Lung (tissue), 12 donors: ENCODE results near the gene CEMIP. TPM values are rescaled to one million over a fixed set of nuclear protein-coding genes. Genes with fewer than 3 reads are reported as not detected.

Experiments used
- ATAC-seq: fragments of 200-7000 bp; cut with Tn5 transposase; one replicate; pipeline ENCODE4 v1.9.1; 2020; ENCODE audit warnings: moderate number of reproducible peaks; ENCODE audit not compliant: insufficient read depth, low FRiP score
- DNase-seq, 3 donors: peaks; one replicate each; pipeline ENCODE4 v3.0.0-alpha.2; 2013 to 2017
- H3K27ac ChIP-seq, 2 donors: one replicate each; pipeline ENCODE4 v1.5.1; 2013; ENCODE audit warnings: mild to moderate bottlenecking in 2 of 2, moderate library complexity in 2 of 2, control low read depth in 1 of 2, inconsistent platforms in 1 of 2, low read depth in 1 of 2, low read length in 1 of 2
- H3K27me3 ChIP-seq, 3 donors: one replicate each; pipeline ENCODE4 v1.5.1; 2013; ENCODE audit warnings: low read length in 2 of 3; ENCODE audit not compliant: control insufficient read depth in 3 of 3, insufficient read depth in 3 of 3
- H3K36me3 ChIP-seq, 4 donors: one replicate each; pipeline ENCODE4 v1.5.1; 2013; ENCODE audit warnings: low read length in 4 of 4, mild to moderate bottlenecking in 1 of 4, moderate library complexity in 1 of 4; ENCODE audit not compliant: control insufficient read depth in 4 of 4, insufficient read depth in 4 of 4
- H3K4me1 ChIP-seq, 5 donors: one replicate each; pipeline ENCODE4 v1.5.1; 2013; ENCODE audit warnings: low read length in 5 of 5, mild to moderate bottlenecking in 2 of 5, moderate library complexity in 1 of 5; ENCODE audit not compliant: control insufficient read depth in 5 of 5, insufficient read depth in 5 of 5
- H3K4me3 ChIP-seq: one replicate; pipeline ENCODE4 v1.5.1; 2013; ENCODE audit warnings: mild to moderate bottlenecking, control low read depth, moderate library complexity
- H3K9ac ChIP-seq, 2 donors: one replicate each; pipeline ENCODE4 v1.5.1; 2013; ENCODE audit warnings: low read length in 2 of 2, control low read depth in 1 of 2; ENCODE audit not compliant: insufficient read depth in 1 of 2
- H3K9me3 ChIP-seq, 4 donors: one replicate each; pipeline ENCODE4 v1.5.1; 2013; ENCODE audit warnings: low read length in 3 of 4, mild to moderate bottlenecking in 1 of 4, moderate library complexity in 1 of 4; ENCODE audit not compliant: control insufficient read depth in 4 of 4, insufficient read depth in 3 of 4
- WGBS, 2 donors: extraction: QIAGEN DNeasy Blood & Tissue Kit; methylation state at CpG; one replicate each; pipeline ENCODE4 v1.1.7; 2013; 5-methylcytosine and 5-hydroxymethylcytosine counted together
- polyA plus RNA-seq, 2 donors: library from polyadenylated mRNA; stranded (reverse); fragments of 200-250 nt; gene quantifications; one replicate each; pipeline ENCODE4 v1.2.1, GENCODE V29; 2013
- total RNA-seq, 2 donors: library from RNA; depleted of rRNA in 1 of 2; stranded (reverse); fragments of >200 nt in 1 of 2; gene quantifications; one replicate each; pipeline ENCODE4 v1.2.1, GENCODE V29; 2014 to 2021
- TF ChIP-seq, protein P1 (sequence below): IDR thresholded peaks from 2 replicates; pipeline ENCODE4 v1.5.1; 2012; ENCODE audit warnings: mild to moderate bottlenecking; ENCODE audit errors: control extremely low read depth, extremely low read depth
- donor health status: control.
- donor health status: control.
- donor health status: Bipolar disorder and iron deficiency.
- donor health status: healthy.
- donor health status: DM: yes; HTN: yes; CAD: no.

The CEMIP gene
- total and polyA plus RNA-seq, 4 donors: 1.9 to 32.0 (median 3.9) TPM

DNA sequence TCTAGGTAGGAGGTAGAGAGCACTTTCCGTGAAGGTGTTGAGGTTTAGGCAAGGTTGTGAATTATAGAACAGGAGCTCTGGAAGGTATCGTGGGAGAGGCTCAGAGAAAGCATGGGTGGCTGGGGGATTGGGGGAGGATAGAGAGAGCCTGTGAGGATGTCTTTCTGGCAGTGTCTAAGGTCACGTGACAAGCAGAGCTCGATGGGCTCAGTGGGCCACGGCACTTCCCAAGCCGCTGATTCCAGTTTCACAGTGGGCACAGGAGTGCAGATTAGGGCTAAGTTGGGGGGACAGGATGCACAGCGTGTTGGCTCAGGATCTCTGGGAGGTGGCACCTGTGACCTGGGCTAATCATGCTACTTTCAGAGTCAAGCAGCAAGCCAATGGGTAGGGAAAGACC, 52.0 kb downstream of the CEMIP start:
- TF ChIP-seq, protein P1, sequence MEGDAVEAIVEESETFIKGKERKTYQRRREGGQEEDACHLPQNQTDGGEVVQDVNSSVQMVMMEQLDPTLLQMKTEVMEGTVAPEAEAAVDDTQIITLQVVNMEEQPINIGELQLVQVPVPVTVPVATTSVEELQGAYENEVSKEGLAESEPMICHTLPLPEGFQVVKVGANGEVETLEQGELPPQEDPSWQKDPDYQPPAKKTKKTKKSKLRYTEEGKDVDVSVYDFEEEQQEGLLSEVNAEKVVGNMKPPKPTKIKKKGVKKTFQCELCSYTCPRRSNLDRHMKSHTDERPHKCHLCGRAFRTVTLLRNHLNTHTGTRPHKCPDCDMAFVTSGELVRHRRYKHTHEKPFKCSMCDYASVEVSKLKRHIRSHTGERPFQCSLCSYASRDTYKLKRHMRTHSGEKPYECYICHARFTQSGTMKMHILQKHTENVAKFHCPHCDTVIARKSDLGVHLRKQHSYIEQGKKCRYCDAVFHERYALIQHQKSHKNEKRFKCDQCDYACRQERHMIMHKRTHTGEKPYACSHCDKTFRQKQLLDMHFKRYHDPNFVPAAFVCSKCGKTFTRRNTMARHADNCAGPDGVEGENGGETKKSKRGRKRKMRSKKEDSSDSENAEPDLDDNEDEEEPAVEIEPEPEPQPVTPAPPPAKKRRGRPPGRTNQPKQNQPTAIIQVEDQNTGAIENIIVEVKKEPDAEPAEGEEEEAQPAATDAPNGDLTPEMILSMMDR: no peak
- H3K9me3 ChIP-seq: no peaks in the 10 kb centered on the region
- DNase-seq (no peak), ATAC-seq (no peak)
- WGBS, 2 donors: 96 to 97% methylated on average over 7 of the region's 7 CpGs
- H3K4me1 ChIP-seq: peaks cover 0 to 9% (median 0%) of the 10 kb centered on the region in 5 donors
- H3K4me3 ChIP-seq: no peak overlapping the region
- H3K9ac ChIP-seq: no peak overlapping the region
- H3K27me3 ChIP-seq: no peaks in the 10 kb centered on the region
- H3K27ac ChIP-seq: no peak overlapping the region
- no peaks in the 10 kb centered on the region for H3K36me3 ChIP-seq

DNA sequence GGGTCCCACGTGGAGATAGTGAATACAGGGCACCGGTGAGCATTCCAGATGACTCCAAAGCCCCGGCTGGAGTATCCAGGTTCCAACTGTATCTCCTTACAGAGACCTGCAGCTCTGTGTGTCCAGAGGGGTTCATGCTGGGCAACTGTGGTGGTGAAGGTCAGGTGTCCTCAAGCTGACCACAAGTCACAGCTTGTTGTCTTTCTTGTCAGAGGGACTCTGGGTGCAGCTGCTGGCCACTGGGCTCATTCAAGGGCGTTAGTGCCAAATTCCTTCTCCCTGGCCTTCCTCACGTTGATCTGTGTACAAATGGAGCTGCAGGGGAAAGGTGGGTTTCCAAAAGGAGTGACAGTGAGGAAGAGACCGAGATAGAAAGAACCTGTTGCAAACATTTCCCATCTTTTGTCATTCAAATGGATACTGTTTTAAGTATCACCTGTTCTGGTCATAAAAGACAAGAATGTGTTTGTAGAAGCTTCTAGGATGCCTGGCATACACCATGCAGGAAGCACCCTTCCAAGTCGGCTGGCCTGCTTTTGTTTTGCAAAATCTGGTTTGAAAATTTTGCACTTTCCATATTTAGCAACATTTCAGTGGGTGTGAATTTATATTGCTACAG, 52.5 kb downstream of the CEMIP start:
- ATAC-seq (no peak), DNase-seq (no peak)
- no peak overlapping the region for H3K4me3 ChIP-seq
- no peaks in the 10 kb centered on the region for H3K27me3 ChIP-seq
- no peak overlapping the region for H3K27ac ChIP-seq
- peaks cover 0 to 9% (median 0%) of the 10 kb centered on the region in 5 donors for H3K4me1 ChIP-seq
- no peaks in the 10 kb centered on the region for H3K36me3 ChIP-seq
- no peak overlapping the region for H3K9ac ChIP-seq
- WGBS, 2 donors: 83 to 90% methylated on average over 7 of the region's 7 CpGs
- no peaks in the 10 kb centered on the region for H3K9me3 ChIP-seq
- TF ChIP-seq, protein P1: no peak

DNA sequence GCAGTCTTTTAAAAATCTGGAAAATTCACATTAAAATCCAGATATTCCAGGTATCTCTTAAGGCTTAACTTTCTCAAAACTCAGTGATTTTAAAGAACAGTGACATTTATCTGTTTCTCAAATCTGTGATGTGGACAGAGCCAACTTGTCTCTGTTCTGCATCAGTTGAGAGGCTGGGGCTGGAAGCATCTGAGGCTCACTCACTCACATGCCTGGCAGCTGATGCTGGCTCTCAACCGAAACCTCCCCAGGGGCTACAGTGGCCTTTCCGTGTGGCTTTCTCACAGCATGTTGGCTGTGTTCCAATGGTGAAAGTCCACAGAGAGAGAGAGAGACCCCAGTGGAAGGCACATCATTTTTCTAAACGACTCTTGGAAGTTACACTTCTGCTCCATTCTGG, 53.5 kb downstream of the CEMIP start:
- Histone ChIP-seq H3K27ac (no peak overlapping the region), H3K4me1 (peaks cover 0 to 9% (median 0%) of the 10 kb centered on the region in 5 donors), H3K9ac (no peak overlapping the region), H3K36me3 (peaks cover 0 to under 1% (median 0%) of the 10 kb centered on the region in 4 donors), H3K4me3 (no peak overlapping the region), H3K27me3 (no peaks in the 10 kb centered on the region), H3K9me3 (no peaks in the 10 kb centered on the region)
- TF ChIP-seq, protein P1: no peak
- DNase-seq: no peak
- WGBS, 2 donors: 51 to 55% methylated on average over 3 of the region's 3 CpGs
- no peak for ATAC-seq

- TF ChIP-seq, protein P1: no peak
- Histone ChIP-seq H3K36me3 (peaks cover 0 to 2% (median 0%) of the 10 kb centered on the region in 4 donors), H3K9me3 (no peaks in the 10 kb centered on the region), H3K4me1 (peaks cover 0 to 10% (median 2%) of the 10 kb centered on the region in 5 donors), H3K9ac (no peak overlapping the region), H3K27ac (no peak overlapping the region), H3K27me3 (no peaks in the 10 kb centered on the region), H3K4me3 (no peak overlapping the region)
- ATAC-seq (no peak), DNase-seq (no peak)
- 83 to 90% methylated on average over 2 of the region's 2 CpGs for WGBS, 2 donors
These were observed 55.2 kb downstream of the CEMIP start for GRCh38 chr15:80834402-80834801.
